ENCODE measurements around the gene ALPL. TPM values are rescaled to one million over a fixed set of nuclear protein-coding genes. Genes with fewer than 3 reads are reported as not detected.

Gene ALPL
- total RNA-seq, 1 donor from 2014 or later: 43.1 TPM

GRCh38 chr1:21526441-21526840, 17.2 kb downstream of the ALPL start:
- DNase-seq (ENCODE audit: extremely low spot score, unreplicated experiment): no peak
- no peak for TF ChIP-seq CTCF (conservative IDR thresholded peaks at IDR 0.05)
- no peak overlapping the region for H3K4me3 Mint-ChIP-seq
- peaks cover 14% of the 10 kb centered on the region for H3K4me1 Mint-ChIP-seq (ENCODE audit: unreplicated experiment)
- peaks cover 5% of the 10 kb centered on the region for H3K27me3 Mint-ChIP-seq
- no peaks in the 10 kb centered on the region for H3K36me3 Mint-ChIP-seq
- no peak overlapping the region for H3K27ac Mint-ChIP-seq
- H3K9me3 Mint-ChIP-seq: no peaks in the 10 kb centered on the region

DNA sequence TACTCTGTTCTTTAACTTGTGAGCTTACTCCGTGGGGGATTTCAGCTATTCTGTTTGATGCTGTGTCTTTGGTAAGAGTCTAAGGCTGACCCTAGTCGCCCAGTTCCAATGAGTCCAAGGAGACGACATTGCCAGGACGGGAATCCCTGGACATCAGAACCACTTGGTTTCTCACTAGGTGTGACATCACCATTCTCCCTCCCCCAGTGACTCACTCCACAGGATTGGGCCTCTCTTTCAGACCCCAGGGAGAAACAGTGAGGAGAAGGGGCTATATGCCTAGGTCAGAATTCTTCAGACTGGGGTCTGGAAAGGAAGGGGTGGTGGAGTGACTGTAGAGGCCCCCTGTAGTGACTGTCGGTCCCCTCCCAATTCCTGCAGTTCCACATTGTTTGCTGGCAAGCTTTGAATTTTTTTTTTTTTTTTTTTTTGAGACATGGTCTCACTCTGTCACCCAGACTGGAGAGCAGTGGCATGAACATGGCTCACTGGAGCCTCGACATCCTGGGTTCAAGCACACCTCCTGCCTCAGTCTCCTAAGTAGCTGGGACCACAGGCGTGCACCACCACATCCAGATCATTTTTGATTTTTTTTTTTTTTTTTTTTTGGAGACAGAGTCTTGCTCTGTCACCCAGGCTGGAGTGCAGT, 21.3 kb downstream of the ALPL start:
- no peak for TF ChIP-seq CTCF (conservative IDR thresholded peaks at IDR 0.05)
- no peak for DNase-seq (ENCODE audit: extremely low spot score, unreplicated experiment)
- H3K27ac Mint-ChIP-seq: no peak overlapping the region
- H3K4me3 Mint-ChIP-seq: no peak overlapping the region
- H3K27me3 Mint-ChIP-seq: peaks cover 8% of the 10 kb centered on the region
- peaks cover 10% of the 10 kb centered on the region for H3K4me1 Mint-ChIP-seq (ENCODE audit: unreplicated experiment)
- H3K9me3 Mint-ChIP-seq: no peaks in the 10 kb centered on the region
- H3K36me3 Mint-ChIP-seq: no peaks in the 10 kb centered on the region

- no peak overlapping the region for H3K27ac Mint-ChIP-seq
Measured at GRCh38 chr1:21531241-21531640, 22.0 kb downstream of the ALPL start.

GRCh38 chr1:21532496-21532895, 23.3 kb downstream of the ALPL start:
- Mint-ChIP-seq H3K36me3 (no peaks in the 10 kb centered on the region), H3K27me3 (peaks cover 8% of the 10 kb centered on the region), H3K4me1 (ENCODE audit: unreplicated experiment) (peaks cover 6% of the 10 kb centered on the region), H3K9me3 (no peaks in the 10 kb centered on the region), H3K27ac (no peak overlapping the region), H3K4me3 (no peak overlapping the region)
- no peak for TF ChIP-seq CTCF (conservative IDR thresholded peaks at IDR 0.05)
- DNase-seq (ENCODE audit: extremely low spot score, unreplicated experiment): no peak

More at GRCh38 chr1:21531241-21531640, 22.0 kb downstream of the ALPL start:
- H3K27me3 Mint-ChIP-seq: peaks cover 8% of the 10 kb centered on the region
- DNase-seq (ENCODE audit: extremely low spot score, unreplicated experiment): no peak
- TF ChIP-seq CTCF (conservative IDR thresholded peaks at IDR 0.05): no peak
- H3K4me1 Mint-ChIP-seq (ENCODE audit: unreplicated experiment): peaks cover 10% of the 10 kb centered on the region
- H3K9me3 Mint-ChIP-seq: no peaks in the 10 kb centered on the region
- no peak overlapping the region for H3K4me3 Mint-ChIP-seq
- H3K36me3 Mint-ChIP-seq: no peaks in the 10 kb centered on the region

DNA sequence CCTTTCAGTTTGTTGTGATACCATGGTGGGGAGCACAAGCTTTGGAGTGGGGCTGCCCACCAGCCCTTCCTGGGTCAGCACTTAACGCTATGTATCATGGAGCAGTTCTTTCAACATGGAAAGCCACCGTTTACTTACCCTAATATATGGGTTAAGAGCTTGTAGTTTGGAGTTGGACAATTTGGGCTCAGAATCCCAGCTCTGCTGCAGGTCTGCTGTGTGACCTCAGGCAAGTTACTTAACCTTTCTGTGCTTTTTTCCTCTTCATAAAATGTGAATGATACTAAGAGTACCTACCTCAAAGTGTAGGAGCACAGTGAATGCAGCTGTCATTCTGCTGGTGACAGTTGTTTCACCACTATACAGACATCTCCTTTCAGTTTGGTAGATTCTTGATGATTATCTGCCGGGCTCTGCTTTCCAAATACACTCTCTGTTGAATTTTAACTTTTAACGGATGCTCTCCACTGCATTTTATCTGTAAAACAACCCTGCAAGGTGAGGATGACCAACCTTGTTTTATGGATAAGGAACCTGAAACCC, 23.8 kb downstream of the ALPL start:
- H3K4me1 Mint-ChIP-seq (ENCODE audit: unreplicated experiment): peaks cover 10% of the 10 kb centered on the region
- H3K4me3 Mint-ChIP-seq: no peak overlapping the region
- peaks cover 11% of the 10 kb centered on the region for H3K27me3 Mint-ChIP-seq
- H3K36me3 Mint-ChIP-seq: no peaks in the 10 kb centered on the region
- no peaks in the 10 kb centered on the region for H3K9me3 Mint-ChIP-seq
- DNase-seq (ENCODE audit: extremely low spot score, unreplicated experiment): no peak
- H3K27ac Mint-ChIP-seq: no peak overlapping the region
- TF ChIP-seq CTCF (conservative IDR thresholded peaks at IDR 0.05): no peak

Data from type B pancreatic cell (in vitro differentiated cells).